H9 (cell line): ENCODE results near the gene GPR150. TPM values are rescaled to one million over a fixed set of nuclear protein-coding genes. Genes with fewer than 3 reads are reported as not detected.

Experiments used
- DNase-seq: peaks from one replicate; pipeline ENCODE4 v3.0.0-alpha.2; 2017
- H2AFZ ChIP-seq: one replicate; pipeline ENCODE4 v1.6.1; 2013; ENCODE audit warnings: mild to moderate bottlenecking, low read length, control low read depth, moderate library complexity
- H2AK5ac ChIP-seq: 2 replicates; pipeline ENCODE4 v1.6.1; 2013; ENCODE audit warnings: low read length, control low read depth, mixed read lengths; ENCODE audit not compliant: insufficient read length
- H2BK120ac ChIP-seq: one replicate; pipeline ENCODE4 v1.6.1; 2013; ENCODE audit warnings: low read depth, mild to moderate bottlenecking, low read length, control low read depth, inconsistent platforms; ENCODE audit not compliant: poor library complexity, severe bottlenecking
- H2BK12ac ChIP-seq: 2 replicates; pipeline ENCODE4 v1.6.1; 2013; ENCODE audit warnings: low read length, control low read depth, mixed read lengths, low read depth; ENCODE audit not compliant: insufficient read length
- H2BK15ac ChIP-seq: 2 replicates; pipeline ENCODE4 v1.6.1; 2013; ENCODE audit warnings: low read depth, low read length, control low read depth
- H2BK20ac ChIP-seq: one replicate; pipeline ENCODE4 v1.6.1; 2013; ENCODE audit warnings: low read depth, mild to moderate bottlenecking, low read length, control low read depth, inconsistent platforms; ENCODE audit not compliant: poor library complexity, severe bottlenecking
- H2BK5ac ChIP-seq: 2 replicates; pipeline ENCODE4 v1.6.1; 2013; ENCODE audit warnings: low read length, control low read depth, mixed read lengths; ENCODE audit not compliant: insufficient read length
- H3K14ac ChIP-seq: 2 replicates; pipeline ENCODE4 v1.6.1; 2013; ENCODE audit warnings: low read length, control low read depth; ENCODE audit not compliant: insufficient read depth
- H3K18ac ChIP-seq: 2 replicates; pipeline ENCODE4 v1.6.1; 2013; ENCODE audit warnings: low read depth, mild to moderate bottlenecking, mixed read lengths, low read length, control low read depth; ENCODE audit not compliant: insufficient read length
- H3K23ac ChIP-seq: 2 replicates; pipeline ENCODE4 v1.6.1; 2013; ENCODE audit warnings: low read length, control low read depth, mixed read lengths, low read depth; ENCODE audit not compliant: insufficient read length
- H3K23me2 ChIP-seq: 2 replicates; pipeline ENCODE4 v1.6.1; 2013; ENCODE audit warnings: low read depth, mild to moderate bottlenecking, mixed read lengths, low read length, control low read depth; ENCODE audit not compliant: insufficient read length, poor library complexity, severe bottlenecking
- H3K27ac ChIP-seq: 2 replicates; pipeline ENCODE4 v1.5.1; 2013; ENCODE audit warnings: low read length, control low read depth, mixed read lengths, low read depth; ENCODE audit not compliant: insufficient read length
- H3K27me3 ChIP-seq: 2 replicates; pipeline ENCODE4 v1.6.1; 2013; ENCODE audit warnings: low read length, control low read depth, inconsistent platforms; ENCODE audit not compliant: insufficient read depth
- H3K4ac ChIP-seq: 2 replicates; pipeline ENCODE4 v1.6.1; 2013; ENCODE audit warnings: low read depth, mild to moderate bottlenecking, control low read depth, inconsistent platforms, low read length, moderate library complexity
- H3K4me1 ChIP-seq: 2 replicates; pipeline ENCODE4 v1.6.1; 2013; ENCODE audit warnings: low read length, control low read depth, inconsistent platforms; ENCODE audit not compliant: insufficient read depth
- H3K4me2 ChIP-seq: 2 replicates; pipeline ENCODE4 v1.6.1; 2013; ENCODE audit warnings: low read length, control low read depth, mixed read lengths; ENCODE audit not compliant: insufficient read length, insufficient read depth
- H3K56ac ChIP-seq: 2 replicates; pipeline ENCODE4 v1.6.1; 2013; ENCODE audit warnings: low read depth, mild to moderate bottlenecking, mixed read lengths, low read length, control low read depth; ENCODE audit not compliant: insufficient read length
- H3K79me1 ChIP-seq: 2 replicates; pipeline ENCODE4 v1.6.1; 2013; ENCODE audit warnings: low read depth, mild to moderate bottlenecking, moderate library complexity, low read length, control low read depth, inconsistent platforms; ENCODE audit not compliant: insufficient read depth, poor library complexity, severe bottlenecking
- H3K79me2 ChIP-seq: 2 replicates; pipeline ENCODE4 v1.6.1; 2013; ENCODE audit warnings: low read length, control low read depth, inconsistent platforms; ENCODE audit not compliant: insufficient read depth
- H3K9ac ChIP-seq: 2 replicates; pipeline ENCODE4 v1.6.1; 2013; ENCODE audit warnings: low read length, control low read depth, mixed read lengths; ENCODE audit not compliant: insufficient read length; ENCODE audit errors: extremely low read depth
- H3K9me3 ChIP-seq: one replicate; pipeline ENCODE4 v1.6.1; 2013; ENCODE audit warnings: low read depth, low read length, inconsistent platforms; ENCODE audit not compliant: control insufficient read depth
- H3T11ph ChIP-seq: one replicate; pipeline ENCODE4 v1.6.1; 2013; ENCODE audit warnings: mild to moderate bottlenecking, low read length, control low read depth, inconsistent platforms
- H4K20me1 ChIP-seq: one replicate; pipeline ENCODE4 v1.6.1; 2013; ENCODE audit not compliant: control insufficient read depth, insufficient read length, insufficient read depth
- H4K5ac ChIP-seq: 2 replicates; pipeline ENCODE4 v1.6.1; 2013; ENCODE audit warnings: low read depth, mild to moderate bottlenecking, mixed read lengths, low read length, control low read depth; ENCODE audit not compliant: insufficient read length
- H4K8ac ChIP-seq: replicated peaks from 2 replicates; pipeline ENCODE4 v1.6.1; 2013; ENCODE audit warnings: low read length, control low read depth, mixed read lengths, low read depth; ENCODE audit not compliant: insufficient read length
- H4K91ac ChIP-seq: 2 replicates; pipeline ENCODE4 v1.6.1; 2013; ENCODE audit warnings: low read depth, mild to moderate bottlenecking, moderate library complexity, mixed read lengths, low read length, control low read depth; ENCODE audit not compliant: insufficient read length
- H3K27ac Mint-ChIP-seq, 3 experiments: 2 replicates in 2 of 3; 3 replicates in 1 of 3; pipeline ENCODE4 v1.8.0; 2020 to 2021; ENCODE audit warnings: mixed read lengths in 3 of 3, mild to moderate bottlenecking in 1 of 3, moderate library complexity in 1 of 3
- H3K27me3 Mint-ChIP-seq: 2 replicates; pipeline ENCODE4 v1.8.0; 2021; ENCODE audit warnings: low read depth, mild to moderate bottlenecking, moderate library complexity, mixed read lengths
- H3K36me3 Mint-ChIP-seq, 3 experiments: 2 replicates in 2 of 3; 3 replicates in 1 of 3; pipeline ENCODE4 v1.8.0; 2020 to 2021; ENCODE audit warnings: low read depth in 3 of 3, mixed read lengths in 3 of 3; ENCODE audit not compliant: insufficient read depth in 1 of 3
- H3K4me1 Mint-ChIP-seq, 2 experiments: 2 replicates each; pipeline ENCODE4 v1.8.0; 2020; ENCODE audit warnings: mixed read lengths in 2 of 2
- H3K4me3 Mint-ChIP-seq, 2 experiments: 2 replicates in 1 of 2; 3 replicates in 1 of 2; pipeline ENCODE4 v1.8.0; 2020 to 2021; ENCODE audit warnings: mild to moderate bottlenecking in 2 of 2, mixed read lengths in 2 of 2, moderate library complexity in 1 of 2
- H3K9me3 Mint-ChIP-seq, 2 experiments: 2 replicates in 1 of 2; 3 replicates in 1 of 2; pipeline ENCODE4 v1.8.0; 2020; ENCODE audit warnings: mild to moderate bottlenecking in 2 of 2, mixed read lengths in 2 of 2, moderate library complexity in 1 of 2
- WGBS: extraction: QIAGEN DNeasy Blood & Tissue Kit; methylation state at CpG from one replicate; pipeline ENCODE4 v1.1.7; 2013; ENCODE audit warnings: missing lambda C conversion rate, low lambda C conversion rate, mixed read lengths; ENCODE audit not compliant: insufficient read length; ENCODE audit errors: extremely low coverage; 5-methylcytosine and 5-hydroxymethylcytosine counted together
- total RNA-seq: library from RNA; stranded (reverse); gene quantifications from 2 replicates; pipeline ENCODE4 v1.2.1, GENCODE V29; 2021
- TF ChIP-seq, protein P1 (sequence below): fragments of 200-600 bp; sonication (generic); conservative IDR thresholded peaks from 3 replicates; pipeline ENCODE4 v1.8.0; 2021; ENCODE audit warnings: antibody characterized with exemption, mild to moderate bottlenecking

The GPR150 gene
- total RNA-seq, 1 experiment from 2014 or later: not detected

DNA sequence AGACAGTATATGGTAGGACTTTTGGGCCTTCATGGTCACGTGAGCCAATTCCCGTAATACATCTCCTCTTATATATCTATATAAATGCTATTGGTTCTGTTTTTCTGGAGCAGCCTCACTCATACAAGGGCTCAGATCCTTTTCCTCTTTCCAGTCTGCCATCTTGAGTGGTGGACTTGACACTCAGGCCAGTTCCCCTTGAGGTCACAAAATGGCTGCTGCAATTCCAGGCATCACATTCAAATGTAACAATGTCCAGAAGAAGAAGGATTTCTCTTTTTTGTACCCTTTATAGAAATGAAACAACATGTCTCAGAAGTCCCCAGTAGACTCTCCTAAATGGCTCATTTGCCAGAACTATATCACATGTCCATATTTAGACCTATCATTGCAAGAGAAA, 4.5 kb downstream of the GPR150 start:
- H3K27ac Mint-ChIP-seq: no peak overlapping the region
- Histone ChIP-seq H3K27ac (no peak overlapping the region), H3K4me2 (no peak overlapping the region), H4K5ac (no peak overlapping the region), H4K8ac (no peak overlapping the region), H3K14ac (no peak overlapping the region), H3K79me2 (no peaks in the 10 kb centered on the region), H4K91ac (no peak overlapping the region), H3K18ac (no peak overlapping the region), H2BK5ac (no peak overlapping the region), H2AK5ac (no peak overlapping the region), H3K4me1 (no peaks in the 10 kb centered on the region), H3K4ac (no peak overlapping the region), H3K27me3 (peaks cover 15% of the 10 kb centered on the region), H2AFZ (no peak overlapping the region), H2BK15ac (no peak overlapping the region), H3K9me3 (peaks cover 18% of the 10 kb centered on the region), H3T11ph (no peak overlapping the region), H3K23me2 (peaks cover 13% of the 10 kb centered on the region), H4K20me1 (no peaks in the 10 kb centered on the region), H3K56ac (no peak overlapping the region), H2BK20ac (no peak overlapping the region), H3K79me1 (no peaks in the 10 kb centered on the region), H3K23ac (no peak overlapping the region), H2BK12ac (no peak overlapping the region), H2BK120ac (no peak overlapping the region), H3K9ac (no peak overlapping the region)
- peaks cover 19 to 24% of the 10 kb centered on the region in 2 experiments for H3K9me3 Mint-ChIP-seq
- WGBS: no CpG with 5 or more reads among the region's 2 CpGs
- H3K27me3 Mint-ChIP-seq: peaks cover 45% of the 10 kb centered on the region
- H3K36me3 Mint-ChIP-seq: peaks cover 14 to 19% (median 16%) of the 10 kb centered on the region in 3 experiments
- TF ChIP-seq, protein P1, sequence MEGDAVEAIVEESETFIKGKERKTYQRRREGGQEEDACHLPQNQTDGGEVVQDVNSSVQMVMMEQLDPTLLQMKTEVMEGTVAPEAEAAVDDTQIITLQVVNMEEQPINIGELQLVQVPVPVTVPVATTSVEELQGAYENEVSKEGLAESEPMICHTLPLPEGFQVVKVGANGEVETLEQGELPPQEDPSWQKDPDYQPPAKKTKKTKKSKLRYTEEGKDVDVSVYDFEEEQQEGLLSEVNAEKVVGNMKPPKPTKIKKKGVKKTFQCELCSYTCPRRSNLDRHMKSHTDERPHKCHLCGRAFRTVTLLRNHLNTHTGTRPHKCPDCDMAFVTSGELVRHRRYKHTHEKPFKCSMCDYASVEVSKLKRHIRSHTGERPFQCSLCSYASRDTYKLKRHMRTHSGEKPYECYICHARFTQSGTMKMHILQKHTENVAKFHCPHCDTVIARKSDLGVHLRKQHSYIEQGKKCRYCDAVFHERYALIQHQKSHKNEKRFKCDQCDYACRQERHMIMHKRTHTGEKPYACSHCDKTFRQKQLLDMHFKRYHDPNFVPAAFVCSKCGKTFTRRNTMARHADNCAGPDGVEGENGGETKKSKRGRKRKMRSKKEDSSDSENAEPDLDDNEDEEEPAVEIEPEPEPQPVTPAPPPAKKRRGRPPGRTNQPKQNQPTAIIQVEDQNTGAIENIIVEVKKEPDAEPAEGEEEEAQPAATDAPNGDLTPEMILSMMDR: no peak
- peaks cover 12 to 16% of the 10 kb centered on the region in 2 experiments for H3K4me1 Mint-ChIP-seq
- no peak for DNase-seq
- H3K4me3 Mint-ChIP-seq: no peak overlapping the region
